HL-60 (cell line): ENCODE data around the gene SCN5A.

Source experiments
- POLR2AphosphoS5 ChIP-seq: IDR thresholded peaks from 2 replicates; pipeline ENCODE4 v1.6.1; 2012; ENCODE audit warnings: low read depth
- TF ChIP-seq, protein P1 (sequence below): IDR thresholded peaks from one replicate; pipeline ENCODE4 v1.5.1; 2011; ENCODE audit warnings: low read length, control low read depth, inconsistent platforms; ENCODE audit not compliant: insufficient read depth

- TF ChIP-seq, protein P1, sequence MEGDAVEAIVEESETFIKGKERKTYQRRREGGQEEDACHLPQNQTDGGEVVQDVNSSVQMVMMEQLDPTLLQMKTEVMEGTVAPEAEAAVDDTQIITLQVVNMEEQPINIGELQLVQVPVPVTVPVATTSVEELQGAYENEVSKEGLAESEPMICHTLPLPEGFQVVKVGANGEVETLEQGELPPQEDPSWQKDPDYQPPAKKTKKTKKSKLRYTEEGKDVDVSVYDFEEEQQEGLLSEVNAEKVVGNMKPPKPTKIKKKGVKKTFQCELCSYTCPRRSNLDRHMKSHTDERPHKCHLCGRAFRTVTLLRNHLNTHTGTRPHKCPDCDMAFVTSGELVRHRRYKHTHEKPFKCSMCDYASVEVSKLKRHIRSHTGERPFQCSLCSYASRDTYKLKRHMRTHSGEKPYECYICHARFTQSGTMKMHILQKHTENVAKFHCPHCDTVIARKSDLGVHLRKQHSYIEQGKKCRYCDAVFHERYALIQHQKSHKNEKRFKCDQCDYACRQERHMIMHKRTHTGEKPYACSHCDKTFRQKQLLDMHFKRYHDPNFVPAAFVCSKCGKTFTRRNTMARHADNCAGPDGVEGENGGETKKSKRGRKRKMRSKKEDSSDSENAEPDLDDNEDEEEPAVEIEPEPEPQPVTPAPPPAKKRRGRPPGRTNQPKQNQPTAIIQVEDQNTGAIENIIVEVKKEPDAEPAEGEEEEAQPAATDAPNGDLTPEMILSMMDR: no peak
- TF ChIP-seq POLR2AphosphoS5: no peak
Observed at GRCh38 chr3:38578551-38578950, 70.9 kb downstream of the SCN5A start.
